GM10248 (cell line): ENCODE measurements around the gene TMEM272.

Experiments
- CTCF ChIA-PET: fragments of 300-600 bp; sonication (Branson Sonifier 250); formaldehyde crosslinking; extraction: SDS; loops from one replicate; lab custom pipeline; 2021; ENCODE audit warnings: antibody characterized with exemption; lab: Yijun Ruan, JAX
- POLR2A ChIA-PET: fragments of 350-650 bp; sonication (Branson Sonifier 250); formaldehyde crosslinking; extraction: SDS; loops from one replicate; lab custom pipeline; 2020; ENCODE audit warnings: antibody characterized with exemption; lab: Yijun Ruan, JAX
- DNase-seq: peaks from one replicate; pipeline ENCODE4 v3.0.0; 2012; ENCODE audit errors: extremely low spot score
- TF ChIP-seq, protein P1 (sequence below): IDR thresholded peaks from 2 replicates; pipeline ENCODE4 v1.5.1; 2012; ENCODE audit warnings: mild to moderate bottlenecking, low read depth; ENCODE audit errors: extremely low read depth, missing control alignments, control extremely low read depth

The TMEM272 gene

GRCh38 chr13:51797664-51798488 lies 47.1 kb downstream of the TMEM272 start:
- DNase-seq = peak; percentile 61
- ChIA-PET POLR2A (interaction anchor here (0.5 to 1.6 kb wide), 2 partner anchors 345 to 578 kb away, joined by 4 to 11 read pairs; partner anchors contain the start of gene INTS6), CTCF (interaction anchor here (0.7 to 9.1 kb wide), 46 partner anchors 8 to 679 kb away, joined by 3 to 92 read pairs (median 4); no protein-coding TSS in a partner anchor)
- TF ChIP-seq, protein P1, sequence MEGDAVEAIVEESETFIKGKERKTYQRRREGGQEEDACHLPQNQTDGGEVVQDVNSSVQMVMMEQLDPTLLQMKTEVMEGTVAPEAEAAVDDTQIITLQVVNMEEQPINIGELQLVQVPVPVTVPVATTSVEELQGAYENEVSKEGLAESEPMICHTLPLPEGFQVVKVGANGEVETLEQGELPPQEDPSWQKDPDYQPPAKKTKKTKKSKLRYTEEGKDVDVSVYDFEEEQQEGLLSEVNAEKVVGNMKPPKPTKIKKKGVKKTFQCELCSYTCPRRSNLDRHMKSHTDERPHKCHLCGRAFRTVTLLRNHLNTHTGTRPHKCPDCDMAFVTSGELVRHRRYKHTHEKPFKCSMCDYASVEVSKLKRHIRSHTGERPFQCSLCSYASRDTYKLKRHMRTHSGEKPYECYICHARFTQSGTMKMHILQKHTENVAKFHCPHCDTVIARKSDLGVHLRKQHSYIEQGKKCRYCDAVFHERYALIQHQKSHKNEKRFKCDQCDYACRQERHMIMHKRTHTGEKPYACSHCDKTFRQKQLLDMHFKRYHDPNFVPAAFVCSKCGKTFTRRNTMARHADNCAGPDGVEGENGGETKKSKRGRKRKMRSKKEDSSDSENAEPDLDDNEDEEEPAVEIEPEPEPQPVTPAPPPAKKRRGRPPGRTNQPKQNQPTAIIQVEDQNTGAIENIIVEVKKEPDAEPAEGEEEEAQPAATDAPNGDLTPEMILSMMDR = peak; percentile 67

DNA sequence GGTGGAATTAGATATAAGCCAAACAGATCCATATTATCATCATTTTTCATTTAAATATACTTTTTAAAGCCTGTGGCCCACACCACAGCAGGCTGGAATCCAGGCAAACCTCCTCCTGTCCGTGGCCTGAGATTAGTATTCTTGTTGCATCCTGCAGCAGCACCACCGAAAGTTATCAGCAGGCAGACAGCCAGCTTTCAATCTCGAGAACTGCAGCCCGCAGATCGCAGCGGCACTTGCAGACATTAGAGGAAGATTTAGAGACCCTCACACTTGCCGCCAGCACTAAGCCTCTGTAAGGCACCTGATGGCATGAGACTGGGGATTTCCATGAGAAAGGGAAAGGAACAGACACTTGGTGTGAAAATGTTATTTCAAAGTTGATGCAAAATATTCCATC lies 48.4 kb downstream of the TMEM272 start:
- CTCF ChIA-PET = interaction anchor here (0.7 to 9.1 kb wide), 14 partner anchors 11 to 672 kb away, joined by 3 to 92 read pairs (median 12); no protein-coding TSS in a partner anchor
- TF ChIP-seq, protein P1 = no peak
- no peak for DNase-seq
- POLR2A ChIA-PET = interaction anchor here (1.6 kb wide), 1 partner anchor 343 kb away, joined by 5 read pairs; the partner anchor contains the start of gene INTS6

- TF ChIP-seq, protein P1 = no peak
- ChIA-PET CTCF (interaction anchor here (0.8 to 9.1 kb wide), 9 partner anchors 12 to 671 kb away, joined by 3 to 92 read pairs (median 37); no protein-coding TSS in a partner anchor), POLR2A (interaction anchor here (1.6 kb wide), 1 partner anchor 342 kb away, joined by 5 read pairs; the partner anchor contains the start of gene INTS6)
- no peak for DNase-seq
Observed at GRCh38 chr13:51795419-51795818, 49.6 kb downstream of the TMEM272 start.

DNA sequence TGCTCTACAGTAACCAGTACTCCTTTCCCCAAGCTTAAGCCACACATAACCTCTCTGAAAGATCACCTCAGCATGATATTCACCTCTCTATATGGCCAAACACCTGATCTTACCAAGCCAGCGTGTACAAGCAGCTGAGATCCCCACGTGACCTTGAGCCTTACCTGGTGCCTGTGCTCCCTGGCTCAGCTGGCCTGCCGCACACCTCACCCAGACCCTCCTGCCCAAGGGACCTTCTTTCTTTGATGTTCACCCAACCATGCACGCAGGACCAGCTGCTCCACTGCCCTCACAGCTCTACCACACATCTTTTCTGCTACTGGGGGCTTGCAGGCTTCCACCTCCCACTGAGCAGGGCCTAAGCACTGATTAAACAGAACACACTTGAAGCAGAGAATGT lies 50.0 kb downstream of the TMEM272 start:
- ChIA-PET POLR2A (interaction anchor here (1.6 kb wide), 1 partner anchor 342 kb away, joined by 5 read pairs; the partner anchor contains the start of gene INTS6), CTCF (interaction anchor here (0.8 to 9.1 kb wide), 9 partner anchors 12 to 671 kb away, joined by 3 to 92 read pairs (median 37); no protein-coding TSS in a partner anchor)
- no peak for DNase-seq
- TF ChIP-seq, protein P1 = no peak

DNA sequence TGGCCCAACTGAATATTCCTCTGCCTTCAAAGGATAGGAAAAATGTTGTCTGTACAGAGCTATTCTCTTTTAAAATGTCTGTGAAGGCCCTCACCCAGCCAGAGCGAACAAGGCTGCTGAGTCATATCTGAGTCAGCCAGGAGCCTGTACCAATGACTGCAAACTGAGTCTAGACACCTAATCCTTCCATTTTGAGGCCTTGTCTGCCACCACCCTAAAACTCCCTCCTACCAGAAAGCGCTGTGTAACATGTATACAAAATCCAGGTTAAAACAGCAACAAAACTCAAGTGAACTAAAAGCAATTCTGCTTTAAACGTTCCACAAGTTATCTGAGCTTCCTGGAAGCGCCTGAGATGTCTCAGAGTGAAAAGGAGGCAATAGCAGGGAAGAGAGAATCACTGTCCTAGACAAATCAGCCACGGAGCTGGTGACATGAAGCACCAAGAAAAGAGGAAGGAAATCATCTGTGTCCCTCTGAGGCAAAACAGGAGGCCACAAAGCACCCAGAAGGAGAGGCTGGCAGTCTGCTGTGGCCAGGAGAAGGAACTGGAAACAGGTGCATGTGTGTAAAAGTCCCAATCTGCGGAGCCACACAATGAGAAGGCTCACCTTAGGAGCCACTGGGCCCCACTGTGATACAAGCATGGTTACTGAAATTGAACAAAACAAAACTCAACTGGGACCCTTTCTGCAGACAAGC lies 51.3 kb downstream of the TMEM272 start:
- DNase-seq = no peak
- TF ChIP-seq, protein P1 = no peak
- POLR2A ChIA-PET = interaction anchor here (1.3 kb wide), 1 partner anchor 341 kb away, joined by 3 read pairs; no protein-coding TSS in a partner anchor
- CTCF ChIA-PET = interaction anchor here (1.0 to 9.1 kb wide), 8 partner anchors 10 to 669 kb away, joined by 3 to 92 read pairs (median 14); no protein-coding TSS in a partner anchor
